H9 (cell line): ENCODE data around the gene GTF3C5. TPM values are rescaled to one million over a fixed set of nuclear protein-coding genes. Genes with fewer than 3 reads are reported as not detected.

ENCODE experiments used
- DNase-seq: peaks from one replicate; pipeline ENCODE4 v3.0.0-alpha.2; 2017
- H2AFZ ChIP-seq: one replicate; pipeline ENCODE4 v1.6.1; 2013; ENCODE audit warnings: mild to moderate bottlenecking, low read length, control low read depth, moderate library complexity
- H2AK5ac ChIP-seq: 2 replicates; pipeline ENCODE4 v1.6.1; 2013; ENCODE audit warnings: low read length, control low read depth, mixed read lengths; ENCODE audit not compliant: insufficient read length
- H2BK120ac ChIP-seq: one replicate; pipeline ENCODE4 v1.6.1; 2013; ENCODE audit warnings: low read depth, mild to moderate bottlenecking, low read length, control low read depth, inconsistent platforms; ENCODE audit not compliant: poor library complexity, severe bottlenecking
- H2BK12ac ChIP-seq: 2 replicates; pipeline ENCODE4 v1.6.1; 2013; ENCODE audit warnings: low read length, control low read depth, mixed read lengths, low read depth; ENCODE audit not compliant: insufficient read length
- H2BK15ac ChIP-seq: 2 replicates; pipeline ENCODE4 v1.6.1; 2013; ENCODE audit warnings: low read depth, low read length, control low read depth
- H2BK20ac ChIP-seq: one replicate; pipeline ENCODE4 v1.6.1; 2013; ENCODE audit warnings: low read depth, mild to moderate bottlenecking, low read length, control low read depth, inconsistent platforms; ENCODE audit not compliant: poor library complexity, severe bottlenecking
- H2BK5ac ChIP-seq: 2 replicates; pipeline ENCODE4 v1.6.1; 2013; ENCODE audit warnings: low read length, control low read depth, mixed read lengths; ENCODE audit not compliant: insufficient read length
- H3K14ac ChIP-seq: 2 replicates; pipeline ENCODE4 v1.6.1; 2013; ENCODE audit warnings: low read length, control low read depth; ENCODE audit not compliant: insufficient read depth
- H3K18ac ChIP-seq: 2 replicates; pipeline ENCODE4 v1.6.1; 2013; ENCODE audit warnings: low read depth, mild to moderate bottlenecking, mixed read lengths, low read length, control low read depth; ENCODE audit not compliant: insufficient read length
- H3K23ac ChIP-seq: 2 replicates; pipeline ENCODE4 v1.6.1; 2013; ENCODE audit warnings: low read length, control low read depth, mixed read lengths, low read depth; ENCODE audit not compliant: insufficient read length
- H3K23me2 ChIP-seq: 2 replicates; pipeline ENCODE4 v1.6.1; 2013; ENCODE audit warnings: low read depth, mild to moderate bottlenecking, mixed read lengths, low read length, control low read depth; ENCODE audit not compliant: insufficient read length, poor library complexity, severe bottlenecking
- H3K27ac ChIP-seq: 2 replicates; pipeline ENCODE4 v1.5.1; 2013; ENCODE audit warnings: low read length, control low read depth, mixed read lengths, low read depth; ENCODE audit not compliant: insufficient read length
- H3K27me3 ChIP-seq: 2 replicates; pipeline ENCODE4 v1.6.1; 2013; ENCODE audit warnings: low read length, control low read depth, inconsistent platforms; ENCODE audit not compliant: insufficient read depth
- H3K4ac ChIP-seq: 2 replicates; pipeline ENCODE4 v1.6.1; 2013; ENCODE audit warnings: low read depth, mild to moderate bottlenecking, control low read depth, inconsistent platforms, low read length, moderate library complexity
- H3K4me1 ChIP-seq: 2 replicates; pipeline ENCODE4 v1.6.1; 2013; ENCODE audit warnings: low read length, control low read depth, inconsistent platforms; ENCODE audit not compliant: insufficient read depth
- H3K4me2 ChIP-seq: 2 replicates; pipeline ENCODE4 v1.6.1; 2013; ENCODE audit warnings: low read length, control low read depth, mixed read lengths; ENCODE audit not compliant: insufficient read length, insufficient read depth
- H3K56ac ChIP-seq: 2 replicates; pipeline ENCODE4 v1.6.1; 2013; ENCODE audit warnings: low read depth, mild to moderate bottlenecking, mixed read lengths, low read length, control low read depth; ENCODE audit not compliant: insufficient read length
- H3K79me1 ChIP-seq: 2 replicates; pipeline ENCODE4 v1.6.1; 2013; ENCODE audit warnings: low read depth, mild to moderate bottlenecking, moderate library complexity, low read length, control low read depth, inconsistent platforms; ENCODE audit not compliant: insufficient read depth, poor library complexity, severe bottlenecking
- H3K79me2 ChIP-seq: 2 replicates; pipeline ENCODE4 v1.6.1; 2013; ENCODE audit warnings: low read length, control low read depth, inconsistent platforms; ENCODE audit not compliant: insufficient read depth
- H3K9ac ChIP-seq: 2 replicates; pipeline ENCODE4 v1.6.1; 2013; ENCODE audit warnings: low read length, control low read depth, mixed read lengths; ENCODE audit not compliant: insufficient read length; ENCODE audit errors: extremely low read depth
- H3K9me3 ChIP-seq: one replicate; pipeline ENCODE4 v1.6.1; 2013; ENCODE audit warnings: low read depth, low read length, inconsistent platforms; ENCODE audit not compliant: control insufficient read depth
- H3T11ph ChIP-seq: one replicate; pipeline ENCODE4 v1.6.1; 2013; ENCODE audit warnings: mild to moderate bottlenecking, low read length, control low read depth, inconsistent platforms
- H4K20me1 ChIP-seq: one replicate; pipeline ENCODE4 v1.6.1; 2013; ENCODE audit not compliant: control insufficient read depth, insufficient read length, insufficient read depth
- H4K5ac ChIP-seq: 2 replicates; pipeline ENCODE4 v1.6.1; 2013; ENCODE audit warnings: low read depth, mild to moderate bottlenecking, mixed read lengths, low read length, control low read depth; ENCODE audit not compliant: insufficient read length
- H4K8ac ChIP-seq: replicated peaks from 2 replicates; pipeline ENCODE4 v1.6.1; 2013; ENCODE audit warnings: low read length, control low read depth, mixed read lengths, low read depth; ENCODE audit not compliant: insufficient read length
- H4K91ac ChIP-seq: 2 replicates; pipeline ENCODE4 v1.6.1; 2013; ENCODE audit warnings: low read depth, mild to moderate bottlenecking, moderate library complexity, mixed read lengths, low read length, control low read depth; ENCODE audit not compliant: insufficient read length
- H3K27ac Mint-ChIP-seq, 3 experiments: 2 replicates in 2 of 3; 3 replicates in 1 of 3; pipeline ENCODE4 v1.8.0; 2020 to 2021; ENCODE audit warnings: mixed read lengths in 3 of 3, mild to moderate bottlenecking in 1 of 3, moderate library complexity in 1 of 3
- H3K27me3 Mint-ChIP-seq: 2 replicates; pipeline ENCODE4 v1.8.0; 2021; ENCODE audit warnings: low read depth, mild to moderate bottlenecking, moderate library complexity, mixed read lengths
- H3K36me3 Mint-ChIP-seq, 3 experiments: 2 replicates in 2 of 3; 3 replicates in 1 of 3; pipeline ENCODE4 v1.8.0; 2020 to 2021; ENCODE audit warnings: low read depth in 3 of 3, mixed read lengths in 3 of 3; ENCODE audit not compliant: insufficient read depth in 1 of 3
- H3K4me1 Mint-ChIP-seq, 2 experiments: 2 replicates each; pipeline ENCODE4 v1.8.0; 2020; ENCODE audit warnings: mixed read lengths in 2 of 2
- H3K4me3 Mint-ChIP-seq, 2 experiments: 2 replicates in 1 of 2; 3 replicates in 1 of 2; pipeline ENCODE4 v1.8.0; 2020 to 2021; ENCODE audit warnings: mild to moderate bottlenecking in 2 of 2, mixed read lengths in 2 of 2, moderate library complexity in 1 of 2
- H3K9me3 Mint-ChIP-seq, 2 experiments: 2 replicates in 1 of 2; 3 replicates in 1 of 2; pipeline ENCODE4 v1.8.0; 2020; ENCODE audit warnings: mild to moderate bottlenecking in 2 of 2, mixed read lengths in 2 of 2, moderate library complexity in 1 of 2
- WGBS: extraction: QIAGEN DNeasy Blood & Tissue Kit; methylation state at CpG from one replicate; pipeline ENCODE4 v1.1.7; 2013; ENCODE audit warnings: missing lambda C conversion rate, low lambda C conversion rate, mixed read lengths; ENCODE audit not compliant: insufficient read length; ENCODE audit errors: extremely low coverage; 5-methylcytosine and 5-hydroxymethylcytosine counted together
- total RNA-seq: library from RNA; stranded (reverse); gene quantifications from 2 replicates; pipeline ENCODE4 v1.2.1, GENCODE V29; 2021
- TF ChIP-seq, protein P1 (sequence below): fragments of 200-600 bp; sonication (generic); conservative IDR thresholded peaks from 3 replicates; pipeline ENCODE4 v1.8.0; 2021; ENCODE audit warnings: antibody characterized with exemption, mild to moderate bottlenecking

GTF3C5 gene
- total RNA-seq, 1 experiment from 2014 or later: 88.9 TPM

- Histone ChIP-seq H4K5ac (no peak overlapping the region), H3K4me2 (no peak overlapping the region), H2BK5ac (no peak overlapping the region), H4K91ac (no peak overlapping the region), H3K27ac (no peak overlapping the region), H3K56ac (no peak overlapping the region), H2BK15ac (no peak overlapping the region), H2AK5ac (no peak overlapping the region), H3K14ac (no peak overlapping the region; the same call in 1 of the 2 replicates), H3K4ac (no peak overlapping the region), H3K9ac (no peak overlapping the region), H3T11ph (no peak overlapping the region), H3K9me3 (no peaks in the 10 kb centered on the region), H3K4me1 (peaks cover 3% of the 10 kb centered on the region; the same call in 1 of the 2 replicates), H3K79me1 (no peaks in the 10 kb centered on the region), H2AFZ (no peak overlapping the region), H3K18ac (no peak overlapping the region), H3K79me2 (no peaks in the 10 kb centered on the region), H3K23ac (no peak overlapping the region), H3K27me3 (peaks cover 13% of the 10 kb centered on the region; the same call in 1 of the 2 replicates), H2BK20ac (no peak overlapping the region), H2BK120ac (no peak overlapping the region), H4K8ac (no peak overlapping the region), H4K20me1 (no peaks in the 10 kb centered on the region), H3K23me2 (no peaks in the 10 kb centered on the region), H2BK12ac (no peak overlapping the region)
- peaks cover 36 to 45% of the 10 kb centered on the region in 2 experiments for H3K4me1 Mint-ChIP-seq
- H3K27me3 Mint-ChIP-seq: peaks cover 98% of the 10 kb centered on the region
- no peak overlapping the region for H3K4me3 Mint-ChIP-seq
- H3K9me3 Mint-ChIP-seq: peaks cover 4% of the 10 kb centered on the region in 2 experiments; a peak in 4 of 5 replicates
- TF ChIP-seq, protein P1, sequence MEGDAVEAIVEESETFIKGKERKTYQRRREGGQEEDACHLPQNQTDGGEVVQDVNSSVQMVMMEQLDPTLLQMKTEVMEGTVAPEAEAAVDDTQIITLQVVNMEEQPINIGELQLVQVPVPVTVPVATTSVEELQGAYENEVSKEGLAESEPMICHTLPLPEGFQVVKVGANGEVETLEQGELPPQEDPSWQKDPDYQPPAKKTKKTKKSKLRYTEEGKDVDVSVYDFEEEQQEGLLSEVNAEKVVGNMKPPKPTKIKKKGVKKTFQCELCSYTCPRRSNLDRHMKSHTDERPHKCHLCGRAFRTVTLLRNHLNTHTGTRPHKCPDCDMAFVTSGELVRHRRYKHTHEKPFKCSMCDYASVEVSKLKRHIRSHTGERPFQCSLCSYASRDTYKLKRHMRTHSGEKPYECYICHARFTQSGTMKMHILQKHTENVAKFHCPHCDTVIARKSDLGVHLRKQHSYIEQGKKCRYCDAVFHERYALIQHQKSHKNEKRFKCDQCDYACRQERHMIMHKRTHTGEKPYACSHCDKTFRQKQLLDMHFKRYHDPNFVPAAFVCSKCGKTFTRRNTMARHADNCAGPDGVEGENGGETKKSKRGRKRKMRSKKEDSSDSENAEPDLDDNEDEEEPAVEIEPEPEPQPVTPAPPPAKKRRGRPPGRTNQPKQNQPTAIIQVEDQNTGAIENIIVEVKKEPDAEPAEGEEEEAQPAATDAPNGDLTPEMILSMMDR: no peak
- WGBS: no CpG with 5 or more reads among the region's 13 CpGs
- H3K27ac Mint-ChIP-seq: no peak overlapping the region; a peak in 1 of 7 replicates
- no peaks in the 10 kb centered on the region; a peak in 1 of 7 replicates for H3K36me3 Mint-ChIP-seq
- no peak for DNase-seq
Observed at GRCh38 chr9:133002147-133003070, 28.4 kb upstream of the GTF3C5 start.
